ENCODE data around the gene SLC24A4. TPM values are rescaled to one million over a fixed set of nuclear protein-coding genes. Genes with fewer than 3 reads are reported as not detected.

SLC24A4 gene
- total RNA-seq, 1 donor from 2014 or later = 1.6 TPM

- H3K9me3 ChIP-seq (ENCODE audit: control insufficient read depth in 3 of 3, low read length in 3 of 3) = no peaks in the 10 kb centered on the region
- H3K36me3 ChIP-seq (ENCODE audit: control insufficient read depth in 3 of 3, insufficient read depth in 3 of 3, low read length in 3 of 3) = no peaks in the 10 kb centered on the region
- peak overlapping the region; percentile 51 for H3K27ac ChIP-seq (ENCODE audit: low read depth, low read length)
- no peak overlapping the region for H3K9ac ChIP-seq (ENCODE audit: low read depth in 1 of 3, low read length in 3 of 3)
- H3K27me3 ChIP-seq (ENCODE audit: control insufficient read depth in 3 of 3, insufficient read depth in 3 of 3, low read length in 3 of 3) = peaks cover 0 to 15% (median 3%) of the 10 kb centered on the region in 3 donors
- H3K4me1 ChIP-seq (ENCODE audit: control insufficient read depth in 3 of 3, insufficient read depth in 3 of 3, low read length in 3 of 3) = peaks cover 0 to 17% (median 8%) of the 10 kb centered on the region in 3 donors
- no peak overlapping the region for H3K4me3 ChIP-seq (ENCODE audit: low read length in 3 of 3)
These were observed 188.0 kb downstream of the SLC24A4 start for GRCh38 chr14:92510972-92511371.

GRCh38 chr14:92511453-92512238 lies 188.7 kb downstream of the SLC24A4 start:
- H3K27ac ChIP-seq (ENCODE audit: low read depth, low read length) = peak overlapping the region; percentile 51
- H3K9me3 ChIP-seq (ENCODE audit: control insufficient read depth in 3 of 3, low read length in 3 of 3) = no peaks in the 10 kb centered on the region
- peaks cover 0 to 17% (median 8%) of the 10 kb centered on the region in 3 donors for H3K4me1 ChIP-seq (ENCODE audit: control insufficient read depth in 3 of 3, insufficient read depth in 3 of 3, low read length in 3 of 3)
- H3K9ac ChIP-seq (ENCODE audit: low read depth in 1 of 3, low read length in 3 of 3) = no peak overlapping the region
- H3K36me3 ChIP-seq (ENCODE audit: control insufficient read depth in 3 of 3, insufficient read depth in 3 of 3, low read length in 3 of 3) = no peaks in the 10 kb centered on the region
- H3K4me3 ChIP-seq (ENCODE audit: low read length in 3 of 3) = no peak overlapping the region
- H3K27me3 ChIP-seq (ENCODE audit: control insufficient read depth in 3 of 3, insufficient read depth in 3 of 3, low read length in 3 of 3) = peaks cover 0 to 20% (median 3%) of the 10 kb centered on the region in 3 donors

- H3K27me3 ChIP-seq (ENCODE audit: control insufficient read depth in 3 of 3, insufficient read depth in 3 of 3, low read length in 3 of 3) = peaks cover 0 to 20% (median 3%) of the 10 kb centered on the region in 3 donors
- H3K27ac ChIP-seq (ENCODE audit: low read depth, low read length) = peak overlapping the region; percentile 62
- peak overlapping the region; percentile 60 to 65 (median 62) for H3K4me3 ChIP-seq (ENCODE audit: low read length in 3 of 3)
- no peaks in the 10 kb centered on the region for H3K9me3 ChIP-seq (ENCODE audit: control insufficient read depth in 3 of 3, low read length in 3 of 3)
- no peaks in the 10 kb centered on the region for H3K36me3 ChIP-seq (ENCODE audit: control insufficient read depth in 3 of 3, insufficient read depth in 3 of 3, low read length in 3 of 3)
- H3K9ac ChIP-seq (ENCODE audit: low read depth in 1 of 3, low read length in 3 of 3) = peak overlapping the region in 2 of 3 donors; percentile 33 to 76
- peaks cover 0 to 17% (median 8%) of the 10 kb centered on the region in 3 donors for H3K4me1 ChIP-seq (ENCODE audit: control insufficient read depth in 3 of 3, insufficient read depth in 3 of 3, low read length in 3 of 3)
These were observed 189.8 kb downstream of the SLC24A4 start for GRCh38 chr14:92512807-92513203.

GRCh38 chr14:92513204-92513965 lies 190.4 kb downstream of the SLC24A4 start, which contains the start of gene RIN3:
TSS of gene RIN3 (plus strand) at chr14:92513781. CDS start at chr14:92513933, 152 bp downstream.
- Histone ChIP-seq H3K4me3 (ENCODE audit: low read length in 3 of 3) (peak within 1 kb of the TSS; percentile 65 to 77 (median 68)), H3K27ac (ENCODE audit: low read depth, low read length) (peak within 1 kb of the TSS; percentile 62), H3K36me3 (ENCODE audit: control insufficient read depth in 3 of 3, insufficient read depth in 3 of 3, low read length in 3 of 3) (no peaks in the 10 kb centered on the region), H3K9ac (ENCODE audit: low read depth in 1 of 3, low read length in 3 of 3) (peak within 1 kb of the TSS; percentile 65 to 77 (median 76)), H3K9me3 (ENCODE audit: control insufficient read depth in 3 of 3, low read length in 3 of 3) (no peaks in the 10 kb centered on the region), H3K27me3 (ENCODE audit: control insufficient read depth in 3 of 3, insufficient read depth in 3 of 3, low read length in 3 of 3) (peaks cover 0 to 20% (median 3%) of the 10 kb centered on the region in 3 donors), H3K4me1 (ENCODE audit: control insufficient read depth in 3 of 3, insufficient read depth in 3 of 3, low read length in 3 of 3) (peaks cover 0 to 17% (median 12%) of the 10 kb centered on the region in 3 donors)

- no peaks in the 10 kb centered on the region for H3K9me3 ChIP-seq (ENCODE audit: control insufficient read depth in 3 of 3, low read length in 3 of 3)
- peak overlapping the region; percentile 65 to 77 (median 68) for H3K4me3 ChIP-seq (ENCODE audit: low read length in 3 of 3)
- H3K4me1 ChIP-seq (ENCODE audit: control insufficient read depth in 3 of 3, insufficient read depth in 3 of 3, low read length in 3 of 3) = peaks cover 0 to 17% (median 12%) of the 10 kb centered on the region in 3 donors
- no peaks in the 10 kb centered on the region for H3K36me3 ChIP-seq (ENCODE audit: control insufficient read depth in 3 of 3, insufficient read depth in 3 of 3, low read length in 3 of 3)
- H3K27me3 ChIP-seq (ENCODE audit: control insufficient read depth in 3 of 3, insufficient read depth in 3 of 3, low read length in 3 of 3) = peaks cover 0 to 20% (median 3%) of the 10 kb centered on the region in 3 donors
- peak overlapping the region; percentile 65 to 77 (median 76) for H3K9ac ChIP-seq (ENCODE audit: low read depth in 1 of 3, low read length in 3 of 3)
- H3K27ac ChIP-seq (ENCODE audit: low read depth, low read length) = peak overlapping the region; percentile 47
These were observed 191.2 kb downstream of the SLC24A4 start for GRCh38 chr14:92513966-92514843.

- H3K9ac ChIP-seq (ENCODE audit: low read depth in 1 of 3, low read length in 3 of 3) = peak overlapping the region in 2 of 3 donors; percentile 65 to 76
- H3K27ac ChIP-seq (ENCODE audit: low read depth, low read length) = no peak overlapping the region
- H3K9me3 ChIP-seq (ENCODE audit: control insufficient read depth in 3 of 3, low read length in 3 of 3) = no peaks in the 10 kb centered on the region
- no peaks in the 10 kb centered on the region for H3K36me3 ChIP-seq (ENCODE audit: control insufficient read depth in 3 of 3, insufficient read depth in 3 of 3, low read length in 3 of 3)
- peak overlapping the region; percentile 60 to 77 (median 65) for H3K4me3 ChIP-seq (ENCODE audit: low read length in 3 of 3)
- H3K27me3 ChIP-seq (ENCODE audit: control insufficient read depth in 3 of 3, insufficient read depth in 3 of 3, low read length in 3 of 3) = peaks cover 3 to 20% (median 4%) of the 10 kb centered on the region in 3 donors
- peaks cover 4 to 17% (median 12%) of the 10 kb centered on the region in 3 donors for H3K4me1 ChIP-seq (ENCODE audit: control insufficient read depth in 3 of 3, insufficient read depth in 3 of 3, low read length in 3 of 3)
These were observed 192.0 kb downstream of the SLC24A4 start for GRCh38 chr14:92514844-92515514.

- no peak overlapping the region for H3K9ac ChIP-seq (ENCODE audit: low read depth in 1 of 3, low read length in 3 of 3)
- peaks cover 4 to 17% (median 12%) of the 10 kb centered on the region in 3 donors for H3K4me1 ChIP-seq (ENCODE audit: control insufficient read depth in 3 of 3, insufficient read depth in 3 of 3, low read length in 3 of 3)
- no peak overlapping the region for H3K27ac ChIP-seq (ENCODE audit: low read depth, low read length)
- H3K27me3 ChIP-seq (ENCODE audit: control insufficient read depth in 3 of 3, insufficient read depth in 3 of 3, low read length in 3 of 3) = peaks cover 3 to 20% (median 5%) of the 10 kb centered on the region in 3 donors
- no peak overlapping the region for H3K4me3 ChIP-seq (ENCODE audit: low read length in 3 of 3)
- H3K9me3 ChIP-seq (ENCODE audit: control insufficient read depth in 3 of 3, low read length in 3 of 3) = no peaks in the 10 kb centered on the region
- H3K36me3 ChIP-seq (ENCODE audit: control insufficient read depth in 3 of 3, insufficient read depth in 3 of 3, low read length in 3 of 3) = no peaks in the 10 kb centered on the region
These were observed 192.8 kb downstream of the SLC24A4 start for GRCh38 chr14:92515546-92516343.

- Histone ChIP-seq H3K9me3 (ENCODE audit: control insufficient read depth in 3 of 3, low read length in 3 of 3) (no peaks in the 10 kb centered on the region), H3K4me3 (ENCODE audit: low read length in 3 of 3) (no peak overlapping the region), H3K9ac (ENCODE audit: low read depth in 1 of 3, low read length in 3 of 3) (no peak overlapping the region), H3K27ac (ENCODE audit: low read depth, low read length) (no peak overlapping the region), H3K27me3 (ENCODE audit: control insufficient read depth in 3 of 3, insufficient read depth in 3 of 3, low read length in 3 of 3) (peaks cover 3 to 20% (median 5%) of the 10 kb centered on the region in 3 donors), H3K4me1 (ENCODE audit: control insufficient read depth in 3 of 3, insufficient read depth in 3 of 3, low read length in 3 of 3) (peaks cover 4 to 17% (median 14%) of the 10 kb centered on the region in 3 donors), H3K36me3 (ENCODE audit: control insufficient read depth in 3 of 3, insufficient read depth in 3 of 3, low read length in 3 of 3) (no peaks in the 10 kb centered on the region)
These were observed 193.5 kb downstream of the SLC24A4 start for GRCh38 chr14:92516344-92516965.
